WTC11 (cell line): ENCODE measurements around the gene SLC38A6.

Experiments
- ATF2 ChIP-seq: sonication (generic); formaldehyde crosslinking; IDR thresholded peaks from 2 replicates; pipeline ENCODE4 v1.8.1; 2022; ENCODE audit warnings: low read depth, missing genetic modification reagents, borderline replicate concordance
- ATF3 ChIP-seq: sonication (generic); formaldehyde crosslinking; conservative IDR thresholded peaks from 2 replicates; pipeline ENCODE4 v1.8.1; 2022; ENCODE audit warnings: mild to moderate bottlenecking, missing genetic modification reagents
- CTCF ChIP-seq: fragments of 200-600 bp; IDR thresholded peaks from 2 replicates; pipeline ENCODE4 v1.8.0; 2022; ENCODE audit warnings: antibody characterized with exemption
- ELF4 ChIP-seq: sonication (generic); formaldehyde crosslinking; IDR thresholded peaks from 2 replicates; pipeline ENCODE4 v1.8.1; 2022; ENCODE audit warnings: low read depth, mild to moderate bottlenecking, moderate library complexity, missing genetic modification reagents
- FOXK1 ChIP-seq: sonication (generic); formaldehyde crosslinking; IDR thresholded peaks from 2 replicates; pipeline ENCODE4 v1.8.0; 2022; ENCODE audit warnings: mild to moderate bottlenecking, moderate library complexity, missing genetic modification reagents
- PREB ChIP-seq: sonication (generic); formaldehyde crosslinking; IDR thresholded peaks from 2 replicates; pipeline ENCODE4 v1.8.1; 2022; ENCODE audit warnings: mild to moderate bottlenecking, missing genetic modification reagents, moderate library complexity, borderline replicate concordance
- RELA ChIP-seq: sonication (generic); formaldehyde crosslinking; IDR thresholded peaks from 2 replicates; pipeline ENCODE4 v1.8.1; 2022; ENCODE audit warnings: missing genetic modification reagents, mild to moderate bottlenecking, borderline replicate concordance
- SMAD3 ChIP-seq: sonication (generic); formaldehyde crosslinking; IDR thresholded peaks from 2 replicates; pipeline ENCODE4 v1.8.0; 2022; ENCODE audit warnings: missing genetic modification reagents, mild to moderate bottlenecking, borderline replicate concordance
- SP1 ChIP-seq: sonication (generic); formaldehyde crosslinking; conservative IDR thresholded peaks from 2 replicates; pipeline ENCODE4 v1.8.1; 2022; ENCODE audit warnings: missing genetic modification reagents
- USF1 ChIP-seq: sonication (generic); formaldehyde crosslinking; IDR thresholded peaks from 2 replicates; pipeline ENCODE4 v1.8.0; 2022; ENCODE audit warnings: mild to moderate bottlenecking, missing genetic modification reagents
- USF2 ChIP-seq: sonication (generic); formaldehyde crosslinking; IDR thresholded peaks from 2 replicates; pipeline ENCODE4 v1.8.1; 2023; ENCODE audit warnings: mild to moderate bottlenecking, missing genetic modification reagents, moderate library complexity

- no peak for TF ChIP-seq CTCF
- TF ChIP-seq ATF3 (CRISPR knock-in tag) = no peak
- no peak for TF ChIP-seq ELF4 (CRISPR knock-in tag)
- TF ChIP-seq FOXK1 = no peak
- TF ChIP-seq SMAD3 (CRISPR knock-in tag) = no peak
- no peak for TF ChIP-seq PREB
- TF ChIP-seq USF1 (CRISPR knock-in tag) = no peak
- no peak for TF ChIP-seq RELA (CRISPR knock-in tag)
- no peak for TF ChIP-seq SP1 (CRISPR knock-in tag)
- TF ChIP-seq USF2 = no peak
- TF ChIP-seq ATF2 (CRISPR knock-in tag) = no peak
These were observed 61.2 kb downstream of the SLC38A6 start for GRCh38 chr14:61042220-61042619.
